Nephron progenitor cell (in vitro differentiated cells): Measurements from ENCODE around the gene CD53.

ENCODE experiments used
- DNase-seq: peaks from one replicate; pipeline ENCODE4 v3.0.0; 2021
- H3K27ac Mint-ChIP-seq: 2 replicates; pipeline ENCODE4 v1.8.0; 2021; ENCODE audit warnings: mild to moderate bottlenecking, moderate library complexity, mixed read lengths
- H3K27me3 Mint-ChIP-seq: 2 replicates; pipeline ENCODE4 v1.8.0; 2021; ENCODE audit warnings: mild to moderate bottlenecking, low read depth, mixed read lengths; ENCODE audit not compliant: poor library complexity
- H3K36me3 Mint-ChIP-seq: 2 replicates; pipeline ENCODE4 v1.8.0; 2021; ENCODE audit warnings: low read depth, mixed read lengths
- H3K4me1 Mint-ChIP-seq: 2 replicates; pipeline ENCODE4 v1.8.0; 2021; ENCODE audit warnings: mixed read lengths
- H3K4me3 Mint-ChIP-seq: 2 replicates; pipeline ENCODE4 v1.8.0; 2021; ENCODE audit warnings: mild to moderate bottlenecking, moderate library complexity, mixed read lengths
- H3K9me3 Mint-ChIP-seq: 2 replicates; pipeline ENCODE4 v1.8.0; 2021; ENCODE audit warnings: mild to moderate bottlenecking, moderate library complexity, mixed read lengths
- CTCF ChIP-seq: fragments of 200-600 bp; sonication (generic); IDR thresholded peaks from 2 replicates; pipeline ENCODE4 v1.5.0; 2021; ENCODE audit warnings: antibody characterized with exemption

CD53 gene

GRCh38 chr1:110899458-110899843 is 26.5 kb downstream of the CD53 start:
- Mint-ChIP-seq H3K4me1 (no peaks in the 10 kb centered on the region), H3K27ac (no peak overlapping the region), H3K36me3 (no peaks in the 10 kb centered on the region), H3K27me3 (peaks cover 3% of the 10 kb centered on the region), H3K4me3 (no peak overlapping the region), H3K9me3 (no peaks in the 10 kb centered on the region)
- no peak for TF ChIP-seq CTCF
- DNase-seq: no peak

GRCh38 chr1:110902820-110903463 is 30.0 kb downstream of the CD53 start:
- peaks cover 3% of the 10 kb centered on the region for H3K27me3 Mint-ChIP-seq
- H3K4me1 Mint-ChIP-seq: no peaks in the 10 kb centered on the region
- DNase-seq: no peak
- no peaks in the 10 kb centered on the region for H3K9me3 Mint-ChIP-seq
- H3K4me3 Mint-ChIP-seq: no peak overlapping the region
- H3K27ac Mint-ChIP-seq: no peak overlapping the region
- TF ChIP-seq CTCF: no peak
- no peaks in the 10 kb centered on the region for H3K36me3 Mint-ChIP-seq

- Mint-ChIP-seq H3K36me3 (no peaks in the 10 kb centered on the region), H3K27me3 (peaks cover 3% of the 10 kb centered on the region), H3K27ac (no peak overlapping the region), H3K4me3 (no peak overlapping the region), H3K9me3 (no peaks in the 10 kb centered on the region), H3K4me1 (no peaks in the 10 kb centered on the region)
- no peak for DNase-seq
- no peak for TF ChIP-seq CTCF
These were observed 31.0 kb downstream of the CD53 start for GRCh38 chr1:110903853-110904500.

- Mint-ChIP-seq H3K9me3 (peaks cover 22% of the 10 kb centered on the region), H3K4me3 (no peak overlapping the region)
These were observed 39.8 kb downstream of the CD53 start for GRCh38 chr1:110912784-110913183.

GRCh38 chr1:110914676-110915075 is 41.7 kb downstream of the CD53 start:
- Mint-ChIP-seq H3K36me3 (no peaks in the 10 kb centered on the region), H3K27ac (no peak overlapping the region), H3K27me3 (no peaks in the 10 kb centered on the region), H3K4me3 (no peak overlapping the region), H3K9me3 (peaks cover 19% of the 10 kb centered on the region), H3K4me1 (no peaks in the 10 kb centered on the region)
- no peak for TF ChIP-seq CTCF
- DNase-seq: no peak

More at GRCh38 chr1:110912784-110913183, 39.8 kb downstream of the CD53 start:
- no peaks in the 10 kb centered on the region for H3K4me1 Mint-ChIP-seq
- H3K27ac Mint-ChIP-seq: no peak overlapping the region
- TF ChIP-seq CTCF: no peak
- DNase-seq: no peak
- no peaks in the 10 kb centered on the region for H3K27me3 Mint-ChIP-seq
- H3K36me3 Mint-ChIP-seq: no peaks in the 10 kb centered on the region

GRCh38 chr1:110915804-110916203 is 42.9 kb downstream of the CD53 start:
- H3K27me3 Mint-ChIP-seq: peaks cover 4% of the 10 kb centered on the region
- TF ChIP-seq CTCF: no peak
- no peaks in the 10 kb centered on the region for H3K4me1 Mint-ChIP-seq
- H3K4me3 Mint-ChIP-seq: no peak overlapping the region
- H3K9me3 Mint-ChIP-seq: peaks cover 19% of the 10 kb centered on the region
- no peak for DNase-seq
- no peak overlapping the region for H3K27ac Mint-ChIP-seq
- H3K36me3 Mint-ChIP-seq: no peaks in the 10 kb centered on the region
